Activated B cell treated with CpG ODN at 0.5 μM for 24 hours (primary cell): ENCODE measurements around the gene PHAF1. TPM values are rescaled to one million over a fixed set of nuclear protein-coding genes. Genes with fewer than 3 reads are reported as not detected.

Source experiments
- ATAC-seq: fragments of 200-7000 bp; cut with Tn5 transposase; one replicate; pipeline ENCODE4 v1.10.0; 2021; ENCODE audit warnings: low read depth, mild to moderate bottlenecking, moderate library complexity
- CTCF ChIA-PET: fragments of 350-600 bp; sonication (Branson Sonifier 250); formaldehyde crosslinking; loops from one replicate; lab custom pipeline; 2021; ENCODE audit warnings: antibody characterized with exemption; lab: Charles Lee
- POLR2A ChIA-PET: fragments of 350-600 bp; sonication (Branson Sonifier 250); formaldehyde crosslinking; loops from one replicate; lab custom pipeline; 2021; ENCODE audit warnings: antibody characterized with exemption; lab: Charles Lee
- DNase-seq: peaks from one replicate; pipeline ENCODE4 v3.0.0; 2022
- H3K27ac Mint-ChIP-seq: one replicate; pipeline ENCODE4 v1.8.0; 2020; ENCODE audit warnings: mixed read lengths
- H3K27me3 Mint-ChIP-seq: one replicate; pipeline ENCODE4 v1.8.0; 2021; ENCODE audit warnings: mixed read lengths
- H3K36me3 Mint-ChIP-seq: one replicate; pipeline ENCODE4 v1.8.0; 2021; ENCODE audit warnings: low read depth, mixed read lengths
- H3K4me1 Mint-ChIP-seq: one replicate; pipeline ENCODE4 v1.8.0; 2021; ENCODE audit warnings: mixed read lengths
- H3K4me3 Mint-ChIP-seq: one replicate; pipeline ENCODE4 v1.8.0; 2020; ENCODE audit warnings: mild to moderate bottlenecking, mixed read lengths
- H3K9me3 Mint-ChIP-seq: one replicate; pipeline ENCODE4 v1.8.0; 2020; ENCODE audit warnings: mixed read lengths
- CTCF ChIP-seq: fragments of 200-600 bp; IDR thresholded peaks from one replicate; pipeline ENCODE4 v1.8.0; 2022; ENCODE audit warnings: antibody characterized with exemption, mild to moderate bottlenecking
- intact Hi-C: fragments of 100-400 bp; cut with micrococcal nuclease; formaldehyde crosslinking; loops from one replicate; pipeline ENCODE4 v1.15.1; 2024
- total RNA-seq: library from RNA; stranded (reverse); gene quantifications from 2 replicates; pipeline ENCODE4 v1.2.3, GENCODE V29; 2022

Gene PHAF1
- total RNA-seq, 1 donor from 2014 or later, result 16.9 TPM

- POLR2A ChIA-PET, result interaction anchor here (1.4 kb wide), 1 partner anchor 8 kb away, joined by 3 read pairs; no protein-coding TSS in a partner anchor
- TF ChIP-seq CTCF, result no peak
- no peak overlapping the region for H3K27ac Mint-ChIP-seq
- ATAC-seq (no peak), DNase-seq (no peak)
- peaks cover 71% of the 10 kb centered on the region for H3K27me3 Mint-ChIP-seq
- H3K36me3 Mint-ChIP-seq, result no peaks in the 10 kb centered on the region
- no peak overlapping the region for H3K4me3 Mint-ChIP-seq
- H3K4me1 Mint-ChIP-seq, result peaks cover 32% of the 10 kb centered on the region
- CTCF ChIA-PET, result interaction anchor here (2.9 kb wide), 1 partner anchor 14 kb away, joined by 9 read pairs; no protein-coding TSS in a partner anchor
- intact Hi-C loops, result no loop called here
- H3K9me3 Mint-ChIP-seq, result no peaks in the 10 kb centered on the region
These were observed 59.3 kb downstream of the PHAF1 start for GRCh38 chr16:67169011-67169451.

- intact Hi-C loops, result no loop called here
- TF ChIP-seq CTCF, result no peak
- ATAC-seq (no peak), DNase-seq (no peak)
- POLR2A ChIA-PET, result interaction anchor here (1.4 kb wide), 1 partner anchor 9 kb away, joined by 3 read pairs; no protein-coding TSS in a partner anchor
- Mint-ChIP-seq H3K4me1 (peaks cover 32% of the 10 kb centered on the region), H3K4me3 (peak overlapping the region; percentile 70), H3K27me3 (peaks cover 69% of the 10 kb centered on the region), H3K36me3 (no peaks in the 10 kb centered on the region), H3K27ac (no peak overlapping the region), H3K9me3 (no peaks in the 10 kb centered on the region)
- CTCF ChIA-PET, result interaction anchor here (1.0 to 2.9 kb wide), 2 partner anchors 13 to 14 kb away, joined by 3 to 9 read pairs; no protein-coding TSS in a partner anchor
These were observed 60.0 kb downstream of the PHAF1 start for GRCh38 chr16:67169642-67170167.

GRCh38 chr16:67170168-67170948 lies 60.6 kb downstream of the PHAF1 start, which contains the start of gene NOL3:
Gene NOL3 (plus strand): TSS chr16:67170538.
- Mint-ChIP-seq H3K36me3 (no peaks in the 10 kb centered on the region), H3K27ac (no peak within 1 kb of the TSS), H3K4me3 (peak within 1 kb of the TSS; percentile 70), H3K27me3 (peaks cover 64% of the 10 kb centered on the region), H3K9me3 (no peaks in the 10 kb centered on the region), H3K4me1 (peaks cover 27% of the 10 kb centered on the region)
- CTCF ChIA-PET, result interaction anchor here (1.0 to 2.9 kb wide), 2 partner anchors 14 to 15 kb away, joined by 3 to 9 read pairs; no protein-coding TSS in a partner anchor
- DNase-seq, result no peak
- TF ChIP-seq CTCF, result no peak
- intact Hi-C loops, result no loop called here
- POLR2A ChIA-PET, result interaction anchor here (0.6 to 1.4 kb wide), 2 partner anchors 10 to 16 kb away, joined by 3 to 4 read pairs; no protein-coding TSS in a partner anchor
- peak; percentile 29 for ATAC-seq

GRCh38 chr16:67170949-67171649 lies 61.4 kb downstream of the PHAF1 start:
- ATAC-seq (no peak), DNase-seq (no peak)
- Mint-ChIP-seq H3K27me3 (peaks cover 65% of the 10 kb centered on the region), H3K36me3 (no peaks in the 10 kb centered on the region), H3K9me3 (no peaks in the 10 kb centered on the region), H3K27ac (no peak overlapping the region), H3K4me3 (peak overlapping the region; percentile 38), H3K4me1 (peaks cover 27% of the 10 kb centered on the region)
- no peak for TF ChIP-seq CTCF
- ChIA-PET POLR2A (no interaction called here), CTCF (interaction anchor here (2.9 kb wide), 1 partner anchor 16 kb away, joined by 9 read pairs; no protein-coding TSS in a partner anchor)
- intact Hi-C loops, result no loop called here
